ENCODE data around the gene NT5DC1. TPM values are rescaled to one million over a fixed set of nuclear protein-coding genes. Genes with fewer than 3 reads are reported as not detected.

Gene NT5DC1
- polyA plus RNA-seq, 1 of the 3 experiments (the other 2 are of a cell fraction), result 20.3 TPM

- Histone ChIP-seq H3K36me3 (replicated peaks in 1 of 2; ENCODE audit: control insufficient read depth in 1 of 2, insufficient read depth in 2 of 2, low read length in 1 of 2) (peaks cover 0 to 4% of the 10 kb centered on the region in 2 experiments), H3K79me2 (ENCODE audit: insufficient read depth) (peaks cover 49% of the 10 kb centered on the region), H2AFZ (ENCODE audit: low read depth) (no peak overlapping the region), H3K4me2 (no peak overlapping the region), H3F3A (replicated peaks; ENCODE audit: insufficient read depth) (peaks cover 8% of the 10 kb centered on the region), H4K20me1 (ENCODE audit: insufficient read depth) (no peaks in the 10 kb centered on the region; the same call in 1 of the 2 replicates), H3K27ac (ENCODE audit: low read depth in 2 of 2, low read length in 1 of 2) (no peak overlapping the region), H3K9ac (no peak overlapping the region), H3K9me2 (no peaks in the 10 kb centered on the region), H3K4me1 (ENCODE audit: control insufficient read depth in 1 of 2, insufficient read depth in 2 of 2, low read depth in 1 of 2, low read length in 1 of 2) (peaks cover 12 to 20% of the 10 kb centered on the region in 2 experiments; a peak in 3 of 4 replicates), H3K4me3 (ENCODE audit: low read depth in 2 of 2, low read length in 1 of 2) (no peak overlapping the region), H3K27me3 (ENCODE audit: insufficient read depth) (no peaks in the 10 kb centered on the region), H3K9me3 (no peaks in the 10 kb centered on the region)
- DNase-seq, result no peak
- ChIA-PET CTCF (interaction anchor here (0.6 to 4.5 kb wide), 5 partner anchors 11 to 413 kb away, joined by 3 to 39 read pairs (median 4); no protein-coding TSS in a partner anchor), POLR2A (no interaction called here)
- TF ChIP-seq POLR2AphosphoS5 (IDR thresholded peaks at IDR 0.05; ENCODE audit: low read depth, low read length), result no peak
- TF ChIP-seq EZH2phosphoT487 (IDR thresholded peaks at IDR 0.05; ENCODE audit: borderline replicate concordance, low read depth), result no peak
- no peak for TF ChIP-seq YY1 (IDR thresholded peaks at IDR 0.05; ENCODE audit: low read depth)
- no peak for TF ChIP-seq IRF3 (IDR thresholded peaks at IDR 0.05; ENCODE audit: low read depth, low read length)
- TF ChIP-seq NRF1 (IDR thresholded peaks at IDR 0.05; ENCODE audit: low read depth, low read length), result no peak
- no peak for TF ChIP-seq FOXM1 (IDR thresholded peaks at IDR 0.05; ENCODE audit: low read depth)
- TF ChIP-seq CTCF (IDR thresholded peaks at IDR 0.05), result no peak
- TF ChIP-seq USF2 (IDR thresholded peaks at IDR 0.05; ENCODE audit: borderline replicate concordance, low read depth, low read length), result no peak
- TF ChIP-seq GATA2 (CRISPR knock-in tag; IDR thresholded peaks at IDR 0.05), result no peak
- no peak for TF ChIP-seq RCOR1 (IDR thresholded peaks at IDR 0.05; ENCODE audit: low read length)
- no peak for TF ChIP-seq RAD21 (IDR thresholded peaks at IDR 0.05; ENCODE audit: low read length)
- WGBS (ENCODE audit: low lambda C conversion rate), result 83% methylated on average over 1 of the region's 1 CpG
Observed at GRCh38 chr6:116256694-116257093, 156.0 kb downstream of the NT5DC1 start.

- DNase-seq, result no peak
- ChIA-PET CTCF (interaction anchor here (0.6 to 3.7 kb wide), 3 partner anchors 10 to 588 kb away, joined by 3 to 28 read pairs (median 4); no protein-coding TSS in a partner anchor), POLR2A (no interaction called here)
- H3K9ac ChIP-seq, result no peak overlapping the region
- H3K9me3 ChIP-seq, result no peaks in the 10 kb centered on the region; the same call in 1 of the 2 replicates
- H3K4me1 ChIP-seq (ENCODE audit: control insufficient read depth in 1 of 2, insufficient read depth in 2 of 2, low read depth in 1 of 2, low read length in 1 of 2), result peaks cover 0 to 6% of the 10 kb centered on the region in 2 experiments; a peak in 1 of 4 replicates
- H3F3A ChIP-seq (replicated peaks; ENCODE audit: insufficient read depth), result no peaks in the 10 kb centered on the region
- WGBS (ENCODE audit: low lambda C conversion rate), result 93% methylated on average over 8 of the region's 18 CpGs
- H3K36me3 ChIP-seq (replicated peaks in 1 of 2; ENCODE audit: control insufficient read depth in 1 of 2, insufficient read depth in 2 of 2, low read length in 1 of 2), result no peaks in the 10 kb centered on the region
- H3K9me2 ChIP-seq, result no peaks in the 10 kb centered on the region
- H3K27me3 ChIP-seq (ENCODE audit: insufficient read depth), result no peaks in the 10 kb centered on the region
- no peak overlapping the region for H3K4me2 ChIP-seq
- H4K20me1 ChIP-seq (ENCODE audit: insufficient read depth), result no peaks in the 10 kb centered on the region
- H3K79me2 ChIP-seq (ENCODE audit: insufficient read depth), result peaks cover 43% of the 10 kb centered on the region
- no peak for TF ChIP-seq FOXM1 (IDR thresholded peaks at IDR 0.05; ENCODE audit: low read depth)
- H3K4me3 ChIP-seq (ENCODE audit: low read depth in 2 of 2, low read length in 1 of 2), result no peak overlapping the region
- H3K27ac ChIP-seq (ENCODE audit: low read depth in 2 of 2, low read length in 1 of 2), result no peak overlapping the region
- no peak overlapping the region for H2AFZ ChIP-seq (ENCODE audit: low read depth)
Observed at GRCh38 chr6:116258520-116258919, 157.9 kb downstream of the NT5DC1 start.
